ENCODE measurements around the gene RGS11. TPM values are rescaled to one million over a fixed set of nuclear protein-coding genes. Genes with fewer than 3 reads are reported as not detected.
"Not testable (repeated sequence)": the region's sequence is repeated elsewhere in the genome, so short reads cannot be mapped to it uniquely, and the experiment has no call there.

RGS11 gene
- total and polyA plus RNA-seq, 2 donors (not counting 1 experiment from before 2014, with no cell fraction given): 1.1 to 6.3 TPM

GRCh38 chr16:259814-260253 lies 15.9 kb downstream of the RGS11 start:
- TF ChIP-seq CTCF (conservative IDR thresholded peaks at IDR 0.05 in 1 of 2, IDR thresholded peaks at IDR 0.05 in 1 of 2; ENCODE audit: low read depth in 1 of 2, low read length in 2 of 2) (no peak), EZH2 (IDR thresholded peaks at IDR 0.05; ENCODE audit: low read length, missing control alignments) (no peak)
- no peaks in the 10 kb centered on the region for H3K9me3 ChIP-seq (ENCODE audit: control insufficient read depth, insufficient read depth, low read depth, low read length)
- no peak overlapping the region for H3K4me2 ChIP-seq (ENCODE audit: extremely low read depth, insufficient read depth, low read length)
- no peaks in the 10 kb centered on the region for H3K27me3 ChIP-seq (ENCODE audit: control insufficient read depth, insufficient read depth, low read length)
- no peak overlapping the region for H3K4me3 ChIP-seq (replicated peaks in 1 of 4; ENCODE audit: control extremely low read depth in 1 of 4, insufficient read depth in 1 of 4, low read depth in 3 of 4, low read length in 4 of 4)
- no peak overlapping the region for H2AFZ ChIP-seq (ENCODE audit: low read length)
- no peaks in the 10 kb centered on the region for H4K20me1 ChIP-seq (ENCODE audit: control insufficient read depth, extremely low read depth, insufficient read depth, low read length)
- H3K36me3 ChIP-seq (ENCODE audit: control insufficient read depth, insufficient read depth, low read length): peaks cover 6% of the 10 kb centered on the region
- no peaks in the 10 kb centered on the region for H3K79me2 ChIP-seq (ENCODE audit: control insufficient read depth, insufficient read depth, low read length)
- H3K27ac ChIP-seq (ENCODE audit: insufficient read depth, low read length): no peak overlapping the region
- H3K9ac ChIP-seq (ENCODE audit: insufficient read depth, low read length): no peak overlapping the region
- no peaks in the 10 kb centered on the region for H3K4me1 ChIP-seq (ENCODE audit: control insufficient read depth, extremely low read depth, insufficient read depth, low read length)
- DNase-seq (ENCODE audit: low read depth in 2 of 2): no peak

GRCh38 chr16:259226-259625 lies 16.5 kb downstream of the RGS11 start:
- no peaks in the 10 kb centered on the region for H3K4me1 ChIP-seq (ENCODE audit: control insufficient read depth, extremely low read depth, insufficient read depth, low read length)
- peaks cover 6% of the 10 kb centered on the region for H3K36me3 ChIP-seq (ENCODE audit: control insufficient read depth, insufficient read depth, low read length)
- no peaks in the 10 kb centered on the region for H3K27me3 ChIP-seq (ENCODE audit: control insufficient read depth, insufficient read depth, low read length)
- H3K9me3 ChIP-seq (ENCODE audit: control insufficient read depth, insufficient read depth, low read depth, low read length): no peaks in the 10 kb centered on the region
- no peak for DNase-seq (ENCODE audit: low read depth in 2 of 2)
- H3K27ac ChIP-seq (ENCODE audit: insufficient read depth, low read length): no peak overlapping the region
- TF ChIP-seq CTCF (conservative IDR thresholded peaks at IDR 0.05 in 1 of 2, IDR thresholded peaks at IDR 0.05 in 1 of 2; ENCODE audit: low read depth in 1 of 2, low read length in 2 of 2): no peak
- no peak for TF ChIP-seq EZH2 (IDR thresholded peaks at IDR 0.05; ENCODE audit: low read length, missing control alignments)
- H3K79me2 ChIP-seq (ENCODE audit: control insufficient read depth, insufficient read depth, low read length): no peaks in the 10 kb centered on the region
- no peak overlapping the region for H3K4me2 ChIP-seq (ENCODE audit: extremely low read depth, insufficient read depth, low read length)
- no peak overlapping the region for H3K9ac ChIP-seq (ENCODE audit: insufficient read depth, low read length)
- H4K20me1 ChIP-seq (ENCODE audit: control insufficient read depth, extremely low read depth, insufficient read depth, low read length): no peaks in the 10 kb centered on the region
- H3K4me3 ChIP-seq (replicated peaks in 1 of 4; ENCODE audit: control extremely low read depth in 1 of 4, insufficient read depth in 1 of 4, low read depth in 3 of 4, low read length in 4 of 4): no peak overlapping the region
- H2AFZ ChIP-seq (ENCODE audit: low read length): no peak overlapping the region

GRCh38 chr16:258091-258490 lies 17.7 kb downstream of the RGS11 start:
- DNase-seq (ENCODE audit: low read depth in 2 of 2); H3K4me1 ChIP-seq (ENCODE audit: control insufficient read depth, extremely low read depth, insufficient read depth, low read length): not testable (repeated sequence)

More at GRCh38 chr16:258091-258490, 17.7 kb downstream of the RGS11 start:
- not testable (repeated sequence) for H3K27me3 ChIP-seq (ENCODE audit: control insufficient read depth, insufficient read depth, low read length); H3K27ac ChIP-seq (ENCODE audit: insufficient read depth, low read length); H4K20me1 ChIP-seq (ENCODE audit: control insufficient read depth, extremely low read depth, insufficient read depth, low read length); H3K4me3 ChIP-seq (replicated peaks in 1 of 4; ENCODE audit: control extremely low read depth in 1 of 4, insufficient read depth in 1 of 4, low read depth in 3 of 4, low read length in 4 of 4); H3K9ac ChIP-seq (ENCODE audit: insufficient read depth, low read length); H3K9me3 ChIP-seq (ENCODE audit: control insufficient read depth, insufficient read depth, low read depth, low read length); H2AFZ ChIP-seq (ENCODE audit: low read length); H3K36me3 ChIP-seq (ENCODE audit: control insufficient read depth, insufficient read depth, low read length); H3K4me2 ChIP-seq (ENCODE audit: extremely low read depth, insufficient read depth, low read length); H3K79me2 ChIP-seq (ENCODE audit: control insufficient read depth, insufficient read depth, low read length)
